Activated T-helper 1 cell treated with Interleukin-2 at 50 U/mL for 16 hours (primary cell): Measurements from ENCODE around the gene GRPEL2.

Experiments used
- DNase-seq: peaks from one replicate; pipeline ENCODE4 v3.0.0-alpha.2; 2020; ENCODE audit warnings: low read depth

Gene GRPEL2

DNA sequence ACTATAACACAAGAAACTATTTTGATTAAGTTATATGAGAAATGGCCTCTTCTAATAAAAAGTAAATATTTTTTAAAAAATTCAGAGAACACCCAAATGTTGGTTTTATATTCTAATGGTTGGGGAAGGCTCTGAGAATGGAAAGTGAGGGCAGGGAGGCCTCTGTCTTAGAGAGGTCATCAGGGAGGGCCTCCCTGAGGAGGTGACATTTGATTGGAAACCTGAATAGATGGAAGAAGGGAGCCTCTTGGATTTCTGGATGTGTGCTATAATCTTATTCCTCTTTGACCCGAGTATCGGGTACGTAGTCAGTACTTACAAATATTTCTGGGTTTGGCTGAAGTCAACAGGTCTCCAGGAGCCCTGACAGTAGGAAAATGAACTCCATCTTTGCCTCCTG is 26.1 kb upstream of the GRPEL2 start:
- no peak for DNase-seq

DNA sequence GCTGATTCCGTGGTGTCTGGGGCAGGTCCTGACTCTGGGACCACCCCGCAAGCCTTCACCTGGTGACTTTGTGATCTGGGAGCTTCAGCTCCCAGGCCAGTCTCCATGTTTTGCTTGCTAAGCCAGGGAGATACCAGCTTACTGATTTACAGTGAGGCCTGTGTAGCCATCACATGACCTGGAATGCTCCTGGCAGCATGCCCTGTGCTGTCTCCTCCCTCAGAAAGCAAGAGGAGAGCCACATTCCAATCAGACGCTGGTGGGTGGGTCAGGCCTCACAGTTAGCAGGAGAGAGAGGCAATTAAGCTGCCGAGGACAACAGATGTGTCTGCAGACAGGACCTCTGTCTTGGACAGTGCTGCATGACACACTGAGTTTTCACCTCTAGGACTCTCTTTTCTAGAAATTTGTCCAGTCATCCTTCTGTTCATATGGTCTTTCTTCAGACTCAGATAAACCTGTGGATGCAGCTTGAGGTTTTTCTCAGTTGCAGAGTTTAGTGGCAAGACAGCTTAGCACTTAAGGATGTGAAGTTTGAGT is 24.4 kb upstream of the GRPEL2 start:
- DNase-seq, result no peak

GRCh38 chr5:149322518-149322917 is 22.8 kb upstream of the GRPEL2 start:
- no peak for DNase-seq

- no peak for DNase-seq
Measured at GRCh38 chr5:149323210-149323609, 22.1 kb upstream of the GRPEL2 start.

DNA sequence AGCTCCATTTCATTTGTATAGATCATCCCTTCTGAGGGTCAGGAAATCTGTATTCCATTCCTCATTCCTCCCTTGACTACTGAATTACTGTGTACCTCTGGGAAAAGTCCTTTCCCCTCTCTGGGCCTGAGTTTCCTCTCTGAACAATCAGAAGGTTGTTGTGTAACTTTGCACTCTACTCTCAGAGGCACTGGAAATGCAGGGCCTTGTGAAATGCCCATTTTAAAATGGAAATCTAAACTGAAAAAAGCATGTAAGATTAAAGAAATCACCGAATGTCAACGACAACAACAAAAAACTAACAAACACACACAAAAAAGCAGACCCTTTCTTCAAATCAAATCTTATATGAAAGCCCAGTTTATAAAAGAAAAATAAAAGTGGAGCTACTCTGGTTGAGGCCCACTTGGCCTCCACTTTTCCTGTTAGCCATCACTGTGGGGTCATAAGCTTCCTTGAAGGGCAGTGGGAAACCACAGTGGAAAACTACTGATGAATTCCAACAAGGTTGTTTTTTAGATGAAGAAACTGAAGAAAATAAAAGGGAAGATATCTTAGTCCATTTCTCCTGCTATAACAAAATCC is 21.6 kb upstream of the GRPEL2 start:
- DNase-seq, result no peak

DNA sequence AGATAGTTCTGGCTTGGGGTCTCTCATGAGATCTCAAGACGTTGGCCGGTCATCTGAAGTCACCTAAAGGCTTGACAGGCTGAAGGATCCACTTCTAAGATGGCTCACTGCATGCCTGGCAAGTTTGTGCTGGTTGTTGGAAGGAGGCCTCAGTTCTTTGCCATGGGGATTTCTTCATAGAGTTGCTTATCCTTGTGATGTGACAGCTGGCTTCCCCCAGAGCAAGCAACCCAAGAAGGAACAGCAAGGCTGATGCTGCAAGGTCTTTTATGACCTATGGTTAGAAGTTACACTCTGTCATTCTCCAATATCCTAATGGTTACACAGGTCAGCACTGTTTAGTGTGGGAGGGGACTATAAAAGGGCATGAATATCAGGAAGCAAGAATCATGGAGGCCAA is 20.7 kb upstream of the GRPEL2 start:
- DNase-seq, result no peak

GRCh38 chr5:149325166-149325735 is 20.0 kb upstream of the GRPEL2 start:
- DNase-seq, result no peak

DNA sequence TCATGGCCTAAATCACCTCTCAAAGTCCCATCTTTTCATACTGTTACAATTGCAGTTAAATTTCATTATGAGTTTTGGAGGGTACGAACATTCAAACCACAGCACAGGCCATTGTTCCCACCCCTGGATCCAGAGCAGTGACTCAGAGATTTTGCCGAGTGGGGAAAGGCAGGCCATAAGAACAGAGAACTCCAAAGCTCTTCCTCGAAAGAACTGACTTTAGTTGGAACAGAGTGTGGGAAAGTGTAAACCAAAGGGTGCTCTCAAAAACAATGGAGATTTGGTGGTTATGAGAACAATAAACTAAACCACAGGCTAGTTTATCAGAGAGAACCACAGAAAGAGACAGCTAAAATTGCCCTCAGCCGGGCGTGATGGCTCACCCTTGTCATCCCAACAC is 19.4 kb upstream of the GRPEL2 start:
- DNase-seq, result no peak

DNA sequence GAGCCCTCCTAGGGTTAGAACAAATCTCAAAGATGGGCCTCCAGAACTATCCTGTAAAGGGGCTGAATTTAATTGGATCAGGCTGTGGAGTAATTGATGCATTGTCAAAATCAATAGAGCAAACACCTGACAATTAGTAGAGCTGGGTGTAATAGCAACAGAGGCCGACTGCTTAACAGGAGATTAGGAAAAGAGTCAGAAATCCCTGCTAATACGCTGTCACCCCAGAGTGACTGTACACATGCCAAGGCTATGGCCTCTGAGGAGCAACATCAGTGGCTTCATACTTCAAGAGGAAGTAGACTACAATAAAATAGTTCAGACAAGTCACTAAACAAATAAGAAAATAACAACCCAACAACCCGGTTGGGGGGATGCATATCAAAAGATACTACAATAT is 18.7 kb upstream of the GRPEL2 start:
- no peak for DNase-seq

DNA sequence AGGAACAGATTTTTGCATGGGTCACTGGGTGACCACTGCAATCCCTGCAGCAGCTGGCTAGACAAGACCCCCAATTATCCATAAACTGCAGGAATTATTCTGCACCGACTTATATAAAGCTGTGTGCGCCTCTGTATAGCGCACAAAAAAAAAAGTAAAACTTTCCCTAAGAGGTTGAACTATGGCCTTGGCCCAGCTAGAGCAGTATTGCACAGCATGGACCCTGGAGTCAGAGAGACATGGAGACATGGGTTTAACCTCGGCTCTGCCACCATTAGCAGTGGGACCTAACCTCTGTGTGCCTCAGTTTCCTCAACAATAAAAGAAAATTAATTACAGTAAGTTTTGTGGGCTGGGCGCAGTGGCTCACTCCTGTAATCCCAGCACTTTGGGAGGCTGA is 17.1 kb upstream of the GRPEL2 start:
- no peak for DNase-seq

DNA sequence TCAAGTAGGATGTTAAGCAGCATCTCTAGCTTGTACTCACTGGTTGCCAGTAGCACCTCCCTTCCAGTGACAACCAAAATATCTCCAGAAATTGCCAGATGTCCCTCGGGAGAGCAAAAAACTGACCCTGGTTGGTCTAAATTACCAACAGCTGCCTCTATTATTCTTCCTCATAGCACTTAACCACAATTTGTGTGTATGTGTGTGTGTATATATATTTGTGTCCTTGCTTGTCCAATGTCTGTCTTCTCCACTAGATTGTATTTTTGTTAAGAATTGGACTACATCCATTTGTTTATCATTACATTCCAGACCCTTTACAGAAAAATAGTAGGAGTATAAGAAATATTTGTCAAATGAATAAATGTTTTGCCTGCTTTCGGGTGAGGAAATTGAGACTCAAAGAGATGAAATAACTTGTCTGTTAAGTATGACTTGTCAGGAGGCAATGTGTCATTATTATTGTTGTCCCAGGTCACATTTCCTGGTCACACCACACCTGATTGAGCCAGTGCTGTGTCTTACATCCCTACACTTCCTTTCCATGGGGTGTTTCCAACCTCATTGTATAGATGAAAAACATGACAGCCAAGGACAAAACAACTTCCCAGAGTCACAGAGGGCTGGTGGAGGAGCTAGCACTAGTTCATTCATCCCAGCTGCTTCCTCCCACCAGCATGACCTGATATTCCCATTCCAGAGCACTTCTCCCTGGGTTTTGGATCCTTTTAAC is 11.4 kb upstream of the GRPEL2 start:
- DNase-seq, result no peak

GRCh38 chr5:149337736-149338135 is 7.6 kb upstream of the GRPEL2 start:
- DNase-seq, result no peak

- no peak for DNase-seq
Measured at GRCh38 chr5:149338364-149338763, 6.9 kb upstream of the GRPEL2 start.

DNA sequence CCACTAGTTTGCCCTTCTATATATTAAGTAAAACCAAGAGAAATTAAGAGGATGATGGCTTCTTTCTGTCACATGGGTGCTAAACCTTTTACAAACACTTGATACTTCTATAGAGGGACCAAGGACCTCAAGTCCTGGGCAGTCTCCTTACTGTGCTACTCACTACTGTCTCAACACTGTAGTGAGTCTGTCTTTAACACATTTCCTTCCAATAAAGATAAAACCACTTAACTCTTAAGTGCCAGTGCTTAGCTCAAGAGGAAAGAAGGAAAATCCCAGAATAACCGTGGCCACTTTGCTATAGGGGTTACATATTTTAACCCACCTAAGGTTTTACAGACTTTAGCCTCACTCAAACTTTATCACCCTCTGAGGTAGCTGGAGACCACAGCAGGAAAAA is 4.4 kb upstream of the GRPEL2 start:
- no peak for DNase-seq

DNA sequence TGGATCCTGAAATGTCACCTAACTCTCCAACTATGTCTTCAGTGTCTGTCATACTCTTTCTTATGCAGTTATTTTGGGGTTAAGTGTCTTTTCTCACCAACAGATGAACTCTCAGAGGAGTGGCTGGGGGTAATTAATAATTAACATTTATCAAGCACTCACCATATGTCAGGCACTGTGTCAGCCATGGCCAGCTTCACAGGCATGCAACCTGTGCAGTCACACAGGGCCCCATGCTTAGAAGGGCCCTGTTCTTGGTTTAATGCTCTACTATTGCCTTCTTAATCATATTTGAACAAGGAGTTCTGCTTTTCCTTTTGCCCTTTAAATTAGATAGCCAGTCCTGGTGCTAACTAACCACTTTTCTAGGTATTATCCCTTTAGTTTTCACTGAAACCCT is 3.4 kb upstream of the GRPEL2 start:
- DNase-seq, result no peak

DNA sequence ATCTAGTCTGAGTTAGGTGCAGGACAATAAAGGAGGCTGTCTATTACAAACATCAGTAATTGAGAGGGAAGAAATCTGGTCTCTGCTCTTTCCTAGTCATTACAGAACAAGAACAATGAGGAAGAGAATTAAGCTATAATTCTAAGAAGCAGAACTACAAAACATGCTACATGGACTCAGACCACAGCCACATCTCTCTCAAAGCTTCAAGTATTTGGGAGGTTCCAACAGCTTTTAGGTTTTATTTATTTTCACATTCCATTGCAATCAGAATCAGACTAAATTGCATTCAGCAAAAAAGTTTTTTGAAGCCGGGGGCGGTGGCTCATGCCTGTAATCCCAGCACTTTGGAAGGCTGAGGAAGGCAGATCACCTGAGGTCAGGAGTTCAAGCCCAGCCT is 1.1 kb upstream of the GRPEL2 start:
- no peak for DNase-seq

GRCh38 chr5:149345892-149346222 is 558 bp downstream of the GRPEL2 start:
- no peak for DNase-seq

GRCh38 chr5:149348518-149348917 is 3.2 kb downstream of the GRPEL2 start:
- DNase-seq, result no peak

DNA sequence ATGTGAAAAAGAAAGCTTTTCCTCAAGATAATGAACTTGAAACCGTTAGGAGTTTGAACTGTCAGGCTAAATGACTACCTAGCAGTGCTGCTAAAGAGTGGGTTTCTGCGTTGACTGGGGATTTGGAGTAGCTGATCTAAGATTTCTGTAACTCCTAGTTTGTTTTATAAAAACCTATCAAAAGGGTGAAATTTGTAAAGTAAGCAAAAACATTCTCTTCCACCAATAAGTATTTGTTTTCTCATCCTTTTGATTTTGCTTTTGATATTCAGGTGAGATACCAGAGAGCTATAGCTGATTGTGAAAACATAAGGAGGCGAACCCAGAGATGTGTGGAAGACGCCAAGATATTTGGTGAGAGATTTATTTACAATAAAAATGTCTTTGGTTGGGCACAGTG is 4.1 kb downstream of the GRPEL2 start:
- DNase-seq, result no peak

GRCh38 chr5:149352169-149352568 is 6.9 kb downstream of the GRPEL2 start:
- DNase-seq, result no peak

DNA sequence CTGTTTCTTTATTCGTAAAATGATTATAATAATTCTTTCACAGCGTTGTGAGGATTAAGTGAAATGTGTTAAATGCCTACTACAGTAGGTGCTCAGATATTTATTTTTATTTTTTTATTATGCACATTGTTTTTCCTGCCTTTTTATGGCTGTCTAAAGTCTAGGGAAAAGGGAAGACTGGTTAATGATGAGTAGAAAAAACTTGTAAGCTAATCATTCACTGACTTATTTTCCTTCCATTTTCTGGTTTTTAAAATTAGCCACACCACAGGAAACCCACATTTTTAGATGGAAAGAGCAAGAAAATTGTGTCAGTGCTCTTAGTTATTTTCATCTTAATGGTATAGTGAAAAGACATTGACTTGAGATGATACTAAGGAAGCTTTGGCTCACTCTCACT is 8.6 kb downstream of the GRPEL2 start:
- DNase-seq, result no peak

- no peak for DNase-seq
Measured at GRCh38 chr5:149355688-149356087, 10.4 kb downstream of the GRPEL2 start.

GRCh38 chr5:149356391-149356790 is 11.1 kb downstream of the GRPEL2 start:
- no peak for DNase-seq
